ENCODE data around the gene SEMA4A. TPM values are rescaled to one million over a fixed set of nuclear protein-coding genes. Genes with fewer than 3 reads are reported as not detected.

SEMA4A gene
- total RNA-seq, 2 donors from 2014 or later, result 22.9 to 44.9 TPM

DNA sequence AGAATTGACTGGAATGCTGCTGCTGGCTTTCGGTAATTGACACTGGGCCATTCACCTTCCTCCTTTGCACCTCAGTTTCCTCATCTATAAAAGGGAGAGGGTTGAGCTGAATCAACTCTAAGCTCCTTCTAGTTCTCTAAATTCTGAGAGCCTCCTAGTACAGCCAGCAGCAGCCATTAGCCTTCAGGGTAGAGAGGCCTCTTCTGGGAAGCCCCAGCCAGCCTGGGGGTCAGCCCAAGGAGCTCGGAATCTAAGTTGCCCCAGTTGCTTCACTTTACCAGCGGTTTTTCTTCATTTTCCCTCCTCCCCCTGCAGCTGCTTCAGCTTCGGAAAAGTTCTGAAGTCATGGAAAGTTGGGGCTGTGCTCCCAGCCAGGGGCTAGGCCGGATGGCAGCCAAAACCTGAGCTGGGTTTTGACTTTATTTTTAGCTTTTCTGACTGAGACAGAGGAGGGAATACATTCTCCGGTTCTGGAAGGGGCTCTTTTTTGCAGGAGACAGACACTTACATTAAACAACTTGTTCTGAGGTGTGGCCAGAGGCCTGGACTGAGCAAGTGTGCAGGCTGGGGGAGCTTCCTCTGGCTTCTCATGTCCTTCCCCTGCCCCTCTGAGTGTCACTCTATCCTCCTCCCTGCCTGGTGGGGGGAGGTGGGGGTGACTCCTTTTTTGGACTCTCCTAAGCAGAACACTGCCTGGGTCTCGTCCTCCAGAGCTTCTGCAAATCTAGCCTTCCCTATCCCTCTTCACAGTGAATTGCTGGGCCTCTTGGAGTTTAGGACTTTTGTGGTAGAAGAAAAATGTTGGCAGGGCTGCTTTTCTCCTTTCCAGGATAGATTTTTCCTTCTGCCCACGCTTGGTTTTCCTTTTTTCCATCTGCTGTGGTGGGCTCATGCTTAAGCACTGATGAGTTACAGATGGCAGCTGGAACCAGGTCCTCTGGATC is 24.5 kb upstream of the SEMA4A start:
- no peak for DNase-seq (ENCODE audit: low spot score)
- Histone ChIP-seq H3K27me3 (replicated peaks; ENCODE audit: insufficient read depth) (no peaks in the 10 kb centered on the region), H3K9me3 (no peaks in the 10 kb centered on the region), H3K4me1 (replicated peaks) (peaks cover 33% of the 10 kb centered on the region), H3K4me3 (no peak overlapping the region), H3K27ac (peak overlapping the region; percentile 80 to 86), H3K36me3 (peaks cover 6 to 13% of the 10 kb centered on the region in 2 donors)
- 20% methylated on average over 8 of the region's 8 CpGs for WGBS
- intact Hi-C loops (cut with DNase I), result no loop called here
- peak; percentile 13 for TF ChIP-seq POLR2AphosphoS5 (IDR thresholded peaks at IDR 0.05)
- TF ChIP-seq, protein P1, sequence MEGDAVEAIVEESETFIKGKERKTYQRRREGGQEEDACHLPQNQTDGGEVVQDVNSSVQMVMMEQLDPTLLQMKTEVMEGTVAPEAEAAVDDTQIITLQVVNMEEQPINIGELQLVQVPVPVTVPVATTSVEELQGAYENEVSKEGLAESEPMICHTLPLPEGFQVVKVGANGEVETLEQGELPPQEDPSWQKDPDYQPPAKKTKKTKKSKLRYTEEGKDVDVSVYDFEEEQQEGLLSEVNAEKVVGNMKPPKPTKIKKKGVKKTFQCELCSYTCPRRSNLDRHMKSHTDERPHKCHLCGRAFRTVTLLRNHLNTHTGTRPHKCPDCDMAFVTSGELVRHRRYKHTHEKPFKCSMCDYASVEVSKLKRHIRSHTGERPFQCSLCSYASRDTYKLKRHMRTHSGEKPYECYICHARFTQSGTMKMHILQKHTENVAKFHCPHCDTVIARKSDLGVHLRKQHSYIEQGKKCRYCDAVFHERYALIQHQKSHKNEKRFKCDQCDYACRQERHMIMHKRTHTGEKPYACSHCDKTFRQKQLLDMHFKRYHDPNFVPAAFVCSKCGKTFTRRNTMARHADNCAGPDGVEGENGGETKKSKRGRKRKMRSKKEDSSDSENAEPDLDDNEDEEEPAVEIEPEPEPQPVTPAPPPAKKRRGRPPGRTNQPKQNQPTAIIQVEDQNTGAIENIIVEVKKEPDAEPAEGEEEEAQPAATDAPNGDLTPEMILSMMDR (IDR thresholded peaks at IDR 0.05), result no peak
- TF ChIP-seq POLR2A (IDR thresholded peaks at IDR 0.05), result no peak

DNA sequence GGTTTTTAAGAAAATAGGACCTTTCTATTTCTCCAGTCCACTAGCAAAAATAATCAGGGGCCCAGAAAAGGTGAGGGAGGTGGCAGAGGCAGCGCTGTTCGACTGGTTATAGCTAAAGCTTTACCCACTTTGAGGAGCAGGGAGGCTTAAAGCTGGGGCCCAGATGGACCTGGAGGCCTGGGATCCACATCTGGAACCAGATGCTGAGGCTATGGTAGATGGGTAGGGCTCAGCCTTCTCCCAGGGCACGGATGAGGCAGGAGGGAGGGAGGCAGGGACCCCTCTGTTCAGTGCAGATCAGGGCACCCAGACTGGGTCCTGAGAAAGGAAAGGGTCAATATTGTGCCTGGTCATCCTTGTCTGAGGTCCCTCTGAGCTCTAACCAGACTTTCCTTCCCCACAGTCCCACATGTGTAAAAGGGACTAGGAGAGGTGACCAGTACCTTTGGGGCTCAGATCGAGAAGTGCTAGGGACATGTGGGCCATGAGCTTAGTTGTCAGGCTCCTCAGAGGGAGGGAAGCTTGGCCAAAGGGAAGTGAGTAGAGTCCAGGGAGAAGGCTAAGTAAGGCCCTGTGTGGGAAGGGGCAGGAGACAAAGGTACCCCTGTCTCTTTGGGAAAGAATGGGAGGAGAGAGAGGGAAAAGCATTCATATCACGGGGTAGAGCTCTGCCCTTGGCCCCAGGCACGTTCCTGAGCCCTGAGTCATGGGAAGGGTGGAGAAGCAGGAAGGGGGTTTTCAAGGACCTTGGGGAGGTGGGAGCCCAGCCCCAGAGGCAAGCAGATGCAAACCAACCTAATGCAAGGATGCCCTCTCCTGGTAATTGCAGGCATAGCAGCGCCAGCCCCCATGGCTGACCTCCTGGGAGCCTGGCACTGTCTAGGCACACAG is 23.5 kb upstream of the SEMA4A start:
- peak overlapping the region; percentile 80 to 86 for H3K27ac ChIP-seq
- peak; percentile 82 for DNase-seq (ENCODE audit: low spot score)
- H3K9me3 ChIP-seq, result no peaks in the 10 kb centered on the region
- H3K4me3 ChIP-seq, result no peak overlapping the region
- no peaks in the 10 kb centered on the region for H3K27me3 ChIP-seq (replicated peaks; ENCODE audit: insufficient read depth)
- TF ChIP-seq, protein P1 (IDR thresholded peaks at IDR 0.05), result peak; percentile 90 to 100 (median 97)
- peak; percentile 51 for TF ChIP-seq POLR2A (IDR thresholded peaks at IDR 0.05)
- TF ChIP-seq POLR2AphosphoS5 (IDR thresholded peaks at IDR 0.05), result peak; percentile 85
- WGBS, result 21% methylated on average over 6 of the region's 7 CpGs
- H3K36me3 ChIP-seq, result peaks cover 14 to 23% of the 10 kb centered on the region in 2 donors
- peaks cover 23% of the 10 kb centered on the region for H3K4me1 ChIP-seq (replicated peaks)
- intact Hi-C loops (cut with DNase I), result loop anchor here (1.0 kb wide), 1 partner anchor 33 kb away; no protein-coding TSS in a partner anchor

DNA sequence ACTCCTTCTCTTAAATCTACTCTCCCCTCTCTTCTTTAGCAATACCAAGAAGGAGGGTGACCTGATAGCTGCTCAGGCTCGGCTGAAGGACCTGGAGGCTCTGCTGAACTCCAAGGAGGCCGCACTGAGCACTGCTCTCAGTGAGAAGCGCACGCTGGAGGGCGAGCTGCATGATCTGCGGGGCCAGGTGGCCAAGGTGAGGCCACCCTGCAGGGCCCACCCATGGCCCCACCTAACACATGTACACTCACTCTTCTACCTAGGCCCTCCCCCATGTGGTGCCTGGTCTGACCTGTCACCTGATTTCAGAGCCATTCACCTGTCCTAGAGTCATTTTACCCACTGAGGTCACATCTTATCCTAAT is 22.8 kb upstream of the SEMA4A start:
- Histone ChIP-seq H3K9me3 (no peaks in the 10 kb centered on the region), H3K36me3 (peaks cover 20 to 30% of the 10 kb centered on the region in 2 donors), H3K27ac (peak overlapping the region; percentile 80 to 86), H3K4me1 (replicated peaks) (peaks cover 16% of the 10 kb centered on the region), H3K27me3 (replicated peaks; ENCODE audit: insufficient read depth) (no peaks in the 10 kb centered on the region), H3K4me3 (no peak overlapping the region)
- TF ChIP-seq POLR2AphosphoS5 (IDR thresholded peaks at IDR 0.05) (no peak), POLR2A (IDR thresholded peaks at IDR 0.05) (no peak)
- TF ChIP-seq, protein P1 (IDR thresholded peaks at IDR 0.05), result no peak
- 75% methylated on average over 6 of the region's 6 CpGs for WGBS
- intact Hi-C loops (cut with DNase I), result loop anchor here (1.0 kb wide), 1 partner anchor 33 kb away; no protein-coding TSS in a partner anchor
- DNase-seq (ENCODE audit: low spot score), result no peak

DNA sequence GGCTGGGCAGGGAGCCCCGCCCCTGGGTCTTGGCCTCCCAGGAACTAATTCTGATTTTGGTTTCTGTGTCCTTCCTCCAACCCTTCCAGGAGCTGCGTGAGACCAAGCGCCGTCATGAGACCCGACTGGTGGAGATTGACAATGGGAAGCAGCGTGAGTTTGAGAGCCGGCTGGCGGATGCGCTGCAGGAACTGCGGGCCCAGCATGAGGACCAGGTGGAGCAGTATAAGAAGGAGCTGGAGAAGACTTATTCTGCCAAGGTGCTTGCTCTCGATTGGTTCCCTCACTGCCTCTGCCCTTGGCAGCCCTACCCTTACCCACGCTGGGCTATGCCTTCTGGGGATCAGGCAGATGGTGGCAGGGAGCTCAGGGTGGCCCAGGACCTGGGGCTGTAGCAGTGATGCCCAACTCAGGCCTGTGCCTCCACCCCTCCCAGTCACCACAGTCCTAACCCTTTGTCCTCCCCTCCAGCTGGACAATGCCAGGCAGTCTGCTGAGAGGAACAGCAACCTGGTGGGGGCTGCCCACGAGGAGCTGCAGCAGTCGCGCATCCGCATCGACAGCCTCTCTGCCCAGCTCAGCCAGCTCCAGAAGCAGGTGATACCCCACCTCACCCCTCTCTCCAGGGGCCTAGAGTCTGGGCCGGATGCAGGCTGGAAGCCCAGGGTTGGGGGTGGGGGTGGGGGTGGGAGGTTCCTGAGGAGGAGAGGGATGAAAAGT is 18.5 kb upstream of the SEMA4A start:
- DNase-seq (ENCODE audit: low spot score), result no peak
- intact Hi-C loops (cut with DNase I), result no loop called here
- Histone ChIP-seq H3K4me3 (no peak overlapping the region), H3K36me3 (peaks cover 43 to 63% of the 10 kb centered on the region in 2 donors), H3K27me3 (replicated peaks; ENCODE audit: insufficient read depth) (no peaks in the 10 kb centered on the region), H3K4me1 (replicated peaks) (no peaks in the 10 kb centered on the region), H3K9me3 (no peaks in the 10 kb centered on the region), H3K27ac (no peak overlapping the region)
- WGBS, result 93% methylated on average over 18 of the region's 18 CpGs
- TF ChIP-seq, protein P1 (IDR thresholded peaks at IDR 0.05), result no peak
- TF ChIP-seq POLR2AphosphoS5 (IDR thresholded peaks at IDR 0.05), result no peak
- no peak for TF ChIP-seq POLR2A (IDR thresholded peaks at IDR 0.05)
